ENCODE results near the gene KATNAL2. TPM values are rescaled to one million over a fixed set of nuclear protein-coding genes. Genes with fewer than 3 reads are reported as not detected.

Gene KATNAL2
- total RNA-seq, 1 experiment from 2014 or later = 12.1 TPM

GRCh38 chr18:47067648-47068047 is 150.2 kb downstream of the KATNAL2 start:
- ChIA-PET CTCF (interaction anchor here (1.1 to 1.6 kb wide), 2 partner anchors 118 to 687 kb away, joined by 3 read pairs; no protein-coding TSS in a partner anchor), POLR2A (interaction anchor here (0.7 kb wide), 1 partner anchor 13 kb away, joined by 3 read pairs; no protein-coding TSS in a partner anchor)
- Mint-ChIP-seq H3K27ac (no peak overlapping the region), H3K4me3 (no peak overlapping the region), H3K9me3 (0 out of 2 replicates have a peak, but pooled peaks cover 5% of the 10 kb centered on the region), H3K4me1 (peaks cover 13% of the 10 kb centered on the region), H3K36me3 (no peaks in the 10 kb centered on the region; the same call in 1 of the 2 replicates), H3K27me3 (ENCODE audit: low read depth) (no peaks in the 10 kb centered on the region)
- TF ChIP-seq IRF2 (CRISPR knock-in tag; IDR thresholded peaks at IDR 0.05; ENCODE audit: borderline replicate concordance, low read depth) (no peak), ETV6 (CRISPR knock-in tag; IDR thresholded peaks at IDR 0.05) (no peak), GABPB1 (CRISPR knock-in tag; IDR thresholded peaks at IDR 0.05) (no peak), AR (CRISPR knock-in tag; IDR thresholded peaks at IDR 0.05) (no peak), JUN (CRISPR knock-in tag; IDR thresholded peaks at IDR 0.05) (no peak), ZNF532 (CRISPR knock-in tag; IDR thresholded peaks at IDR 0.05; ENCODE audit: borderline replicate concordance) (no peak), SOX15 (CRISPR knock-in tag; IDR thresholded peaks at IDR 0.05) (no peak), SMAD4 (CRISPR knock-in tag; IDR thresholded peaks at IDR 0.05) (no peak), TEAD1 (CRISPR knock-in tag; IDR thresholded peaks at IDR 0.05) (no peak), ATF6 (CRISPR knock-in tag; IDR thresholded peaks at IDR 0.05) (no peak), PREB (CRISPR knock-in tag; IDR thresholded peaks at IDR 0.05; ENCODE audit: borderline replicate concordance) (no peak)
- TF ChIP-seq, protein P1, sequence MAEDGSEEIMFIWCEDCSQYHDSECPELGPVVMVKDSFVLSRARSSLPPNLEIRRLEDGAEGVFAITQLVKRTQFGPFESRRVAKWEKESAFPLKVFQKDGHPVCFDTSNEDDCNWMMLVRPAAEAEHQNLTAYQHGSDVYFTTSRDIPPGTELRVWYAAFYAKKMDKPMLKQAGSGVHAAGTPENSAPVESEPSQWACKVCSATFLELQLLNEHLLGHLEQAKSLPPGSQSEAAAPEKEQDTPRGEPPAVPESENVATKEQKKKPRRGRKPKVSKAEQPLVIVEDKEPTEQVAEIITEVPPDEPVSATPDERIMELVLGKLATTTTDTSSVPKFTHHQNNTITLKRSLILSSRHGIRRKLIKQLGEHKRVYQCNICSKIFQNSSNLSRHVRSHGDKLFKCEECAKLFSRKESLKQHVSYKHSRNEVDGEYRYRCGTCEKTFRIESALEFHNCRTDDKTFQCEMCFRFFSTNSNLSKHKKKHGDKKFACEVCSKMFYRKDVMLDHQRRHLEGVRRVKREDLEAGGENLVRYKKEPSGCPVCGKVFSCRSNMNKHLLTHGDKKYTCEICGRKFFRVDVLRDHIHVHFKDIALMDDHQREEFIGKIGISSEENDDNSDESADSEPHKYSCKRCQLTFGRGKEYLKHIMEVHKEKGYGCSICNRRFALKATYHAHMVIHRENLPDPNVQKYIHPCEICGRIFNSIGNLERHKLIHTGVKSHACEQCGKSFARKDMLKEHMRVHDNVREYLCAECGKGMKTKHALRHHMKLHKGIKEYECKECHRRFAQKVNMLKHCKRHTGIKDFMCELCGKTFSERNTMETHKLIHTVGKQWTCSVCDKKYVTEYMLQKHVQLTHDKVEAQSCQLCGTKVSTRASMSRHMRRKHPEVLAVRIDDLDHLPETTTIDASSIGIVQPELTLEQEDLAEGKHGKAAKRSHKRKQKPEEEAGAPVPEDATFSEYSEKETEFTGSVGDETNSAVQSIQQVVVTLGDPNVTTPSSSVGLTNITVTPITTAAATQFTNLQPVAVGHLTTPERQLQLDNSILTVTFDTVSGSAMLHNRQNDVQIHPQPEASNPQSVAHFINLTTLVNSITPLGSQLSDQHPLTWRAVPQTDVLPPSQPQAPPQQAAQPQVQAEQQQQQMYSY (CRISPR knock-in tag; IDR thresholded peaks at IDR 0.05) = no peak
- TF ChIP-seq, protein P2, sequence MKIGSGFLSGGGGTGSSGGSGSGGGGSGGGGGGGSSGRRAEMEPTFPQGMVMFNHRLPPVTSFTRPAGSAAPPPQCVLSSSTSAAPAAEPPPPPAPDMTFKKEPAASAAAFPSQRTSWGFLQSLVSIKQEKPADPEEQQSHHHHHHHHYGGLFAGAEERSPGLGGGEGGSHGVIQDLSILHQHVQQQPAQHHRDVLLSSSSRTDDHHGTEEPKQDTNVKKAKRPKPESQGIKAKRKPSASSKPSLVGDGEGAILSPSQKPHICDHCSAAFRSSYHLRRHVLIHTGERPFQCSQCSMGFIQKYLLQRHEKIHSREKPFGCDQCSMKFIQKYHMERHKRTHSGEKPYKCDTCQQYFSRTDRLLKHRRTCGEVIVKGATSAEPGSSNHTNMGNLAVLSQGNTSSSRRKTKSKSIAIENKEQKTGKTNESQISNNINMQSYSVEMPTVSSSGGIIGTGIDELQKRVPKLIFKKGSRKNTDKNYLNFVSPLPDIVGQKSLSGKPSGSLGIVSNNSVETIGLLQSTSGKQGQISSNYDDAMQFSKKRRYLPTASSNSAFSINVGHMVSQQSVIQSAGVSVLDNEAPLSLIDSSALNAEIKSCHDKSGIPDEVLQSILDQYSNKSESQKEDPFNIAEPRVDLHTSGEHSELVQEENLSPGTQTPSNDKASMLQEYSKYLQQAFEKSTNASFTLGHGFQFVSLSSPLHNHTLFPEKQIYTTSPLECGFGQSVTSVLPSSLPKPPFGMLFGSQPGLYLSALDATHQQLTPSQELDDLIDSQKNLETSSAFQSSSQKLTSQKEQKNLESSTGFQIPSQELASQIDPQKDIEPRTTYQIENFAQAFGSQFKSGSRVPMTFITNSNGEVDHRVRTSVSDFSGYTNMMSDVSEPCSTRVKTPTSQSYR (CRISPR knock-in tag; IDR thresholded peaks at IDR 0.05) = no peak
- no peak for ATAC-seq
- no peak for DNase-seq (ENCODE audit: low spot score)

Data from WTC11 (cell line).